ENCODE measurements around the gene TTLL9.
"Not testable (repeated sequence)": the region's sequence is repeated elsewhere in the genome, so short reads cannot be mapped to it uniquely, and the experiment has no call there.

TTLL9 gene

GRCh38 chr20:31918466-31919105, 48.2 kb downstream of the TTLL9 start:
- H3K4me3 ChIP-seq (replicated peaks; ENCODE audit: low read depth, low read length), result no peak overlapping the region
- DNase-seq (ENCODE audit: extremely low read depth, low read depth), result no peak
- no peak for TF ChIP-seq CTCF (IDR thresholded peaks at IDR 0.05; ENCODE audit: low read depth, low read length, missing control alignments)

GRCh38 chr20:31919410-31920155, 49.1 kb downstream of the TTLL9 start:
- no peak for TF ChIP-seq CTCF (IDR thresholded peaks at IDR 0.05; ENCODE audit: low read depth, low read length, missing control alignments)
- no peak overlapping the region for H3K4me3 ChIP-seq (replicated peaks; ENCODE audit: low read depth, low read length)
- DNase-seq (ENCODE audit: extremely low read depth, low read depth), result no peak

- H3K4me3 ChIP-seq (replicated peaks; ENCODE audit: low read depth, low read length), result no peak overlapping the region
- DNase-seq (ENCODE audit: extremely low read depth, low read depth), result no peak
- TF ChIP-seq CTCF (IDR thresholded peaks at IDR 0.05; ENCODE audit: low read depth, low read length, missing control alignments), result no peak
These were observed 49.9 kb downstream of the TTLL9 start for GRCh38 chr20:31920275-31920855.

DNA sequence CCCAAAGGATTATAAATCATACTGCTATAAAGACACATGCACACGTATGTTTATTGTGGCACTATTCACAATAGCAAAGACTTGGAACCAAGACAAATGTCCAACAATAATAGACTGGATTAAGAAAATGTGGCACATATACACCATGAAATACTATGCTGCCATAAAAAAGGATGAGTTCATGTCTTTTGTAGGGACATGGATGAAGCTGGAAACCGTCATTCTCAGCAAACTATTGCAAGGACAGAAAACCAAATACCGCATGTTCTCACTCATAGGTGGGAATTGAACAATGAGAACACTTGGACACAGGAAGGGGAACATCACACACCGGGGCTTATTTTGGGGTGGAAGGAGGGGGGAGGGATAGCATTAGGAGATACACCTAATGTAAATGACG, 51.0 kb downstream of the TTLL9 start:
- not testable (repeated sequence) for H3K4me3 ChIP-seq (replicated peaks; ENCODE audit: low read depth, low read length); DNase-seq (ENCODE audit: extremely low read depth, low read depth)

- no peak overlapping the region for H3K4me3 ChIP-seq (replicated peaks; ENCODE audit: low read depth, low read length)
- TF ChIP-seq CTCF (IDR thresholded peaks at IDR 0.05; ENCODE audit: low read depth, low read length, missing control alignments), result no peak
- DNase-seq (ENCODE audit: extremely low read depth, low read depth), result no peak
These were observed 51.7 kb downstream of the TTLL9 start for GRCh38 chr20:31922181-31922580.

DNA sequence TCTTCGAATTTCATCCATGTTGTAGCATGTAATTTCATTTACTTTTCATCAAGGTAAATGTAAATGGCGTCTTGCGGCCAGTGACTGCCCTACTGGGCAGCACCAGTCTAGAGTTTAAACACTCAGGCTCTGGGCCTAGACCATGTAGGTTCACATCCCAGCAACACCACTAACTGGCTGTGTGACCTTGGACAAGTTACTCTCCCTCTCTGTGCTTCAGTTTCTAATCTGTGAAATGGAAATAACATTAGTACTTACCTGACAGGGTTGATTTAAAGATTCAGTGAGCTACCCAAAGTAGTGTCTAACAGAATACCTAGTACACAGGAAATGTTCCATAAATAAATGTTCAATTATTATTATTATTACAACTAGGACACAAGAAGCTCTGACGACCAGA, 52.2 kb downstream of the TTLL9 start:
- H3K4me3 ChIP-seq (replicated peaks; ENCODE audit: low read depth, low read length), result no peak overlapping the region
- no peak for DNase-seq (ENCODE audit: extremely low read depth, low read depth)
- TF ChIP-seq CTCF (IDR thresholded peaks at IDR 0.05; ENCODE audit: low read depth, low read length, missing control alignments), result no peak
